Activated effector memory CD4-positive, alpha-beta T cell treated with anti-CD3 and anti-CD28 coated beads, Interleukin-2, amount 50 U/mL, for 16 hours (primary cell): ENCODE data around the gene UBE2M.
"Not testable (repeated sequence)": the region's sequence is repeated elsewhere in the genome, so short reads cannot be mapped to it uniquely, and the experiment has no call there.

Experiments used
- DNase-seq: peaks from one replicate; pipeline ENCODE4 v3.0.0-alpha.2; 2020

The UBE2M gene

GRCh38 chr19:58555369-58555885 is 3.0 kb downstream of the UBE2M start:
- peak; percentile 59 for DNase-seq

GRCh38 chr19:58554494-58555368 is 3.7 kb downstream of the UBE2M start, which contains the start of gene CHMP2A:
CHMP2A (minus strand) TSS chr19:58555105; CDS start chr19:58554212, 893 bp downstream.
- DNase-seq, result peak; percentile 99

- DNase-seq, result no peak
Measured at GRCh38 chr19:58553799-58554493, 4.5 kb downstream of the UBE2M start.

GRCh38 chr19:58552655-58553054 is 5.8 kb downstream of the UBE2M start:
- DNase-seq, result no peak

GRCh38 chr19:58551577-58552471 is 6.6 kb downstream of the UBE2M start:
- DNase-seq, result peak; percentile 58

GRCh38 chr19:58551123-58551497 is 7.3 kb downstream of the UBE2M start:
- DNase-seq, result peak; percentile 61

GRCh38 chr19:58550362-58551122 is 7.9 kb downstream of the UBE2M start:
- peak; percentile 60 for DNase-seq

GRCh38 chr19:58549664-58550361 is 8.6 kb downstream of the UBE2M start:
- peak; percentile 61 for DNase-seq

GRCh38 chr19:58548859-58549663 is 9.3 kb downstream of the UBE2M start:
- DNase-seq, result peak; percentile 61

- DNase-seq, result no peak
Measured at GRCh38 chr19:58547323-58548312, 10.8 kb downstream of the UBE2M start.

- DNase-seq, result no peak
Measured at GRCh38 chr19:58546019-58546530, 12.3 kb downstream of the UBE2M start.

GRCh38 chr19:58545286-58546018 is 13.0 kb downstream of the UBE2M start:
- DNase-seq, result no peak

GRCh38 chr19:58544591-58545285 is 13.7 kb downstream of the UBE2M start:
- peak; percentile 92 for DNase-seq

- DNase-seq, result peak; percentile 100
Measured at GRCh38 chr19:58543826-58544590, 14.4 kb downstream of the UBE2M start, which contains the start of gene TRIM28. TRIM28 (plus strand) TSS chr19:58544064; CDS start chr19:58544758, 694 bp downstream.

- DNase-seq, result not testable (repeated sequence)
Measured at GRCh38 chr19:58542641-58543372, 15.6 kb downstream of the UBE2M start.

GRCh38 chr19:58539169-58539559 is 19.2 kb downstream of the UBE2M start:
- DNase-seq, result not testable (repeated sequence)
